ENCODE results near the gene NEAT1. TPM values are rescaled to one million over a fixed set of nuclear protein-coding genes. Genes with fewer than 3 reads are reported as not detected.

NEAT1 gene
- total and polyA plus RNA-seq, 9 of the 15 experiments (the other 6 are each of a cell fraction or from before 2014, with no cell fraction given), result 20.1 to 389 (median 62.8) TPM

DNA sequence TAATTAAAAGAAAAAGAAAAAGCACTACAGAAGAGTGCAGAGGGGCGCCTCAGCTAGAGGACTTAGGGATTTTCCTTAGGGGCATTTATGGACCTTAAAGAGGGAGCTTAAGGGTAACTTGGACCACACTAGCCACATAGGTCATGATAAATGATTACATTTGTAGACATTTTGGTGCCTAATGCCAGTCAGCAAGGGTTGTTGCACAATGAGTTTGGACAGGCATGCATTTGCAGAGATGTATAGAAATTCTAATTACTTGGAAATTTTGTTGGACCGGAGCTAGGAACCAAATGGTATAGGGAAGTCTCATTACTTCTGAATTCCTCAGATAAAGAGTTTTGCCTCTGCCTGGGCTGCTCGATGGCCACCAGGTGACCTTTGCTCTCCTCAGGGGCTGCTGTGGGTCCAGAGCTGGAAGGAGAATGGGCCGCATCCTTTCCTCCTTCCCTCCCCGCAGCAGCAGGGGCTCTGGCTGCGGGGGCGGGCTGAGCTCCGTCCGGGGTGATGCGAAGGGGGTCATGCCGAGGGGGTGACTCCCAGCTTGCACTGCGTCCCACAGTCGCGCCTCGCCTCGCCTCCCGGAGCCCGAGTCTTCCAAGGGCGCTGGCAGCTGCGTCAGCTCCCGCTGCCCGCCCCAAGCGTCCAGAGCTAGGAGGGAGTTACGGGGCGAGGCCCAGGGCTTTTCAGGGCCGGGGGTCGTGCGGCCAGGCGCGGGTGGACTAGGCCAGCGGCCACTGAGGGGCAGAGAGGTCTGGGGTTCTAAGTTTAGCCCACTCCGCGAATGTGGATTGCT lies 56.0 kb downstream of the NEAT1 start (continued):
- TF ChIP-seq ZNF282 (CRISPR knock-in tag; IDR thresholded peaks at IDR 0.05) (no peak), POLR2B (IDR thresholded peaks at IDR 0.05; ENCODE audit: low read depth, partially characterized antibody) (no peak), STAT5B (CRISPR knock-in tag; IDR thresholded peaks at IDR 0.05) (no peak), MTF1 (CRISPR knock-in tag; IDR thresholded peaks at IDR 0.05; ENCODE audit: borderline replicate concordance) (no peak), ZBED1 (IDR thresholded peaks at IDR 0.05) (peak; percentile 52; the same call in 1 of the 2 replicates), NCOA4 (IDR thresholded peaks at IDR 0.05; ENCODE audit: partially characterized antibody) (no peak), NONO (IDR thresholded peaks at IDR 0.05; ENCODE audit: low read depth in 2 of 2, low read length in 1 of 2) (0 out of 4 replicates have a peak, but pooled peaks of 1 of the 2 experiments have one; percentile 15), RBFOX2 (IDR thresholded peaks at IDR 0.05; ENCODE audit: low read depth, low read length) (peak; percentile 95), PHF20 (IDR thresholded peaks at IDR 0.05; ENCODE audit: partially characterized antibody) (no peak), NFIX (CRISPR knock-in tag; IDR thresholded peaks at IDR 0.05; ENCODE audit: low read depth) (no peak), SRSF1 (IDR thresholded peaks at IDR 0.05; ENCODE audit: low read depth, low read length) (no peak), ESRRB (CRISPR knock-in tag; IDR thresholded peaks at IDR 0.05; ENCODE audit: borderline replicate concordance) (no peak), ZNF696 (CRISPR knock-in tag; conservative IDR thresholded peaks at IDR 0.05) (no peak)
- TF ChIP-seq, protein P1, sequence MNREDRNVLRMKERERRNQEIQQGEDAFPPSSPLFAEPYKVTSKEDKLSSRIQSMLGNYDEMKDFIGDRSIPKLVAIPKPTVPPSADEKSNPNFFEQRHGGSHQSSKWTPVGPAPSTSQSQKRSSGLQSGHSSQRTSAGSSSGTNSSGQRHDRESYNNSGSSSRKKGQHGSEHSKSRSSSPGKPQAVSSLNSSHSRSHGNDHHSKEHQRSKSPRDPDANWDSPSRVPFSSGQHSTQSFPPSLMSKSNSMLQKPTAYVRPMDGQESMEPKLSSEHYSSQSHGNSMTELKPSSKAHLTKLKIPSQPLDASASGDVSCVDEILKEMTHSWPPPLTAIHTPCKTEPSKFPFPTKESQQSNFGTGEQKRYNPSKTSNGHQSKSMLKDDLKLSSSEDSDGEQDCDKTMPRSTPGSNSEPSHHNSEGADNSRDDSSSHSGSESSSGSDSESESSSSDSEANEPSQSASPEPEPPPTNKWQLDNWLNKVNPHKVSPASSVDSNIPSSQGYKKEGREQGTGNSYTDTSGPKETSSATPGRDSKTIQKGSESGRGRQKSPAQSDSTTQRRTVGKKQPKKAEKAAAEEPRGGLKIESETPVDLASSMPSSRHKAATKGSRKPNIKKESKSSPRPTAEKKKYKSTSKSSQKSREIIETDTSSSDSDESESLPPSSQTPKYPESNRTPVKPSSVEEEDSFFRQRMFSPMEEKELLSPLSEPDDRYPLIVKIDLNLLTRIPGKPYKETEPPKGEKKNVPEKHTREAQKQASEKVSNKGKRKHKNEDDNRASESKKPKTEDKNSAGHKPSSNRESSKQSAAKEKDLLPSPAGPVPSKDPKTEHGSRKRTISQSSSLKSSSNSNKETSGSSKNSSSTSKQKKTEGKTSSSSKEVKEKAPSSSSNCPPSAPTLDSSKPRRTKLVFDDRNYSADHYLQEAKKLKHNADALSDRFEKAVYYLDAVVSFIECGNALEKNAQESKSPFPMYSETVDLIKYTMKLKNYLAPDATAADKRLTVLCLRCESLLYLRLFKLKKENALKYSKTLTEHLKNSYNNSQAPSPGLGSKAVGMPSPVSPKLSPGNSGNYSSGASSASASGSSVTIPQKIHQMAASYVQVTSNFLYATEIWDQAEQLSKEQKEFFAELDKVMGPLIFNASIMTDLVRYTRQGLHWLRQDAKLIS (CRISPR knock-in tag; IDR thresholded peaks at IDR 0.05), result no peak; the same call in 1 of the 2 replicates
- TF ChIP-seq, protein P2, sequence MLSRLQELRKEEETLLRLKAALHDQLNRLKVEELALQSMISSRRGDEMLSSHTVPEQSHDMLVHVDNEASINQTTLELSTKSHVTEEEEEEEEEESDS (CRISPR knock-in tag; IDR thresholded peaks at IDR 0.05), result no peak
- TF ChIP-seq, protein P3, sequence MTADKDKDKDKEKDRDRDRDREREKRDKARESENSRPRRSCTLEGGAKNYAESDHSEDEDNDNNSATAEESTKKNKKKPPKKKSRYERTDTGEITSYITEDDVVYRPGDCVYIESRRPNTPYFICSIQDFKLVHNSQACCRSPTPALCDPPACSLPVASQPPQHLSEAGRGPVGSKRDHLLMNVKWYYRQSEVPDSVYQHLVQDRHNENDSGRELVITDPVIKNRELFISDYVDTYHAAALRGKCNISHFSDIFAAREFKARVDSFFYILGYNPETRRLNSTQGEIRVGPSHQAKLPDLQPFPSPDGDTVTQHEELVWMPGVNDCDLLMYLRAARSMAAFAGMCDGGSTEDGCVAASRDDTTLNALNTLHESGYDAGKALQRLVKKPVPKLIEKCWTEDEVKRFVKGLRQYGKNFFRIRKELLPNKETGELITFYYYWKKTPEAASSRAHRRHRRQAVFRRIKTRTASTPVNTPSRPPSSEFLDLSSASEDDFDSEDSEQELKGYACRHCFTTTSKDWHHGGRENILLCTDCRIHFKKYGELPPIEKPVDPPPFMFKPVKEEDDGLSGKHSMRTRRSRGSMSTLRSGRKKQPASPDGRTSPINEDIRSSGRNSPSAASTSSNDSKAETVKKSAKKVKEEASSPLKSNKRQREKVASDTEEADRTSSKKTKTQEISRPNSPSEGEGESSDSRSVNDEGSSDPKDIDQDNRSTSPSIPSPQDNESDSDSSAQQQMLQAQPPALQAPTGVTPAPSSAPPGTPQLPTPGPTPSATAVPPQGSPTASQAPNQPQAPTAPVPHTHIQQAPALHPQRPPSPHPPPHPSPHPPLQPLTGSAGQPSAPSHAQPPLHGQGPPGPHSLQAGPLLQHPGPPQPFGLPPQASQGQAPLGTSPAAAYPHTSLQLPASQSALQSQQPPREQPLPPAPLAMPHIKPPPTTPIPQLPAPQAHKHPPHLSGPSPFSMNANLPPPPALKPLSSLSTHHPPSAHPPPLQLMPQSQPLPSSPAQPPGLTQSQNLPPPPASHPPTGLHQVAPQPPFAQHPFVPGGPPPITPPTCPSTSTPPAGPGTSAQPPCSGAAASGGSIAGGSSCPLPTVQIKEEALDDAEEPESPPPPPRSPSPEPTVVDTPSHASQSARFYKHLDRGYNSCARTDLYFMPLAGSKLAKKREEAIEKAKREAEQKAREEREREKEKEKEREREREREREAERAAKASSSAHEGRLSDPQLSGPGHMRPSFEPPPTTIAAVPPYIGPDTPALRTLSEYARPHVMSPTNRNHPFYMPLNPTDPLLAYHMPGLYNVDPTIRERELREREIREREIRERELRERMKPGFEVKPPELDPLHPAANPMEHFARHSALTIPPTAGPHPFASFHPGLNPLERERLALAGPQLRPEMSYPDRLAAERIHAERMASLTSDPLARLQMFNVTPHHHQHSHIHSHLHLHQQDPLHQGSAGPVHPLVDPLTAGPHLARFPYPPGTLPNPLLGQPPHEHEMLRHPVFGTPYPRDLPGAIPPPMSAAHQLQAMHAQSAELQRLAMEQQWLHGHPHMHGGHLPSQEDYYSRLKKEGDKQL (CRISPR knock-in tag; IDR thresholded peaks at IDR 0.05; ENCODE audit: borderline replicate concordance), result no peak

Data from K562 (cell line).